ENCODE measurements around the gene ZC3H7B. TPM values are rescaled to one million over a fixed set of nuclear protein-coding genes. Genes with fewer than 3 reads are reported as not detected.
A peak's percentile ranks its signal among the peaks of the same experiment; 100 is the strongest.
"Not testable (repeated sequence)": the region's sequence is repeated elsewhere in the genome, so short reads cannot be mapped to it uniquely, and the experiment has no call there.

The ZC3H7B gene
- total RNA-seq, 2 experiments from 2014 or later, result 29.5 to 32.7 TPM

- POLR2A ChIA-PET, result interaction anchor here (1.3 kb wide), 1 partner anchor 29 kb away, joined by 4 read pairs; the partner anchor contains the start of gene RANGAP1
- peak overlapping the region; percentile 65 for H3K27ac Mint-ChIP-seq
These were observed 44.8 kb upstream of the ZC3H7B start for GRCh38 chr22:41256254-41257253.

GRCh38 chr22:41257696-41258095, 43.6 kb upstream of the ZC3H7B start:
- ChIA-PET CTCF (no interaction called here), POLR2A (interaction anchor here (1.3 kb wide), 1 partner anchor 28 kb away, joined by 4 read pairs; the partner anchor contains the start of gene RANGAP1)
- DNase-seq, result no peak
- no peaks in the 10 kb centered on the region for H3K27me3 Mint-ChIP-seq
- Histone ChIP-seq H3K4me1 (ENCODE audit: insufficient read depth, low read length) (no peaks in the 10 kb centered on the region), H3K27me3 (ENCODE audit: control insufficient read depth in 1 of 2, insufficient read depth in 2 of 2, low read length in 2 of 2) (no peaks in the 10 kb centered on the region), H3K9me3 (ENCODE audit: control insufficient read depth in 1 of 2, insufficient read depth in 1 of 2, low read length in 2 of 2) (no peaks in the 10 kb centered on the region), H3K36me3 (ENCODE audit: insufficient read depth, low read length) (peaks cover 91% of the 10 kb centered on the region), H3K27ac (ENCODE audit: low read depth in 1 of 2, low read length in 2 of 2) (no peak overlapping the region), H3K4me3 (ENCODE audit: low read length) (no peak overlapping the region)
- H3K4me3 Mint-ChIP-seq, result peak overlapping the region; percentile 7
- intact Hi-C loops (cut with DNase I, micrococcal nuclease), result no loop called here
- peaks cover 95% of the 10 kb centered on the region for H3K36me3 Mint-ChIP-seq (ENCODE audit: low read depth)
- H3K27ac Mint-ChIP-seq, result peak overlapping the region; percentile 65
- ATAC-seq (ENCODE audit: poor library complexity), result no peak
- no peak for TF ChIP-seq CTCF (IDR thresholded peaks at IDR 0.05)
- H3K9me3 Mint-ChIP-seq, result no peaks in the 10 kb centered on the region
- no peaks in the 10 kb centered on the region for H3K4me1 Mint-ChIP-seq (ENCODE audit: low read depth)

More at GRCh38 chr22:41256254-41257253, 44.8 kb upstream of the ZC3H7B start:
- intact Hi-C loops (cut with DNase I, micrococcal nuclease), result no loop called here
- Histone ChIP-seq H3K36me3 (ENCODE audit: insufficient read depth, low read length) (peaks cover 88% of the 10 kb centered on the region), H3K4me3 (ENCODE audit: low read length) (no peak overlapping the region), H3K27ac (ENCODE audit: low read depth in 1 of 2, low read length in 2 of 2) (no peak overlapping the region), H3K9me3 (ENCODE audit: control insufficient read depth in 1 of 2, insufficient read depth in 1 of 2, low read length in 2 of 2) (no peaks in the 10 kb centered on the region), H3K4me1 (ENCODE audit: insufficient read depth, low read length) (no peaks in the 10 kb centered on the region), H3K27me3 (ENCODE audit: control insufficient read depth in 1 of 2, insufficient read depth in 2 of 2, low read length in 2 of 2) (no peaks in the 10 kb centered on the region)
- H3K9me3 Mint-ChIP-seq, result no peaks in the 10 kb centered on the region
- no peaks in the 10 kb centered on the region for H3K4me1 Mint-ChIP-seq (ENCODE audit: low read depth)
- H3K4me3 Mint-ChIP-seq, result no peak overlapping the region
- DNase-seq, result no peak
- no peak for TF ChIP-seq CTCF (IDR thresholded peaks at IDR 0.05)
- CTCF ChIA-PET, result interaction anchor here (0.7 to 1.2 kb wide), 2 partner anchors 19 to 45 kb away, joined by 3 to 4 read pairs; partner anchors contain the start of gene ZC3H7B
- no peak for ATAC-seq (ENCODE audit: poor library complexity)
- peaks cover 95% of the 10 kb centered on the region for H3K36me3 Mint-ChIP-seq (ENCODE audit: low read depth)
- no peaks in the 10 kb centered on the region for H3K27me3 Mint-ChIP-seq

GRCh38 chr22:41259756-41260155, 41.6 kb upstream of the ZC3H7B start:
- POLR2A ChIA-PET, result interaction anchor here (0.7 to 1.3 kb wide), 2 partner anchors 27 to 42 kb away, joined by 3 to 4 read pairs; partner anchors contain the start of genes RANGAP1 and ZC3H7B
- CTCF ChIA-PET, result interaction anchor here (0.7 to 1.3 kb wide), 2 partner anchors 42 to 63 kb away, joined by 3 to 5 read pairs; partner anchors contain the start of gene ZC3H7B
- H3K4me3 Mint-ChIP-seq; H3K4me3 ChIP-seq (ENCODE audit: low read length); H3K27ac ChIP-seq (ENCODE audit: low read depth in 1 of 2, low read length in 2 of 2); H3K4me1 ChIP-seq (ENCODE audit: insufficient read depth, low read length); ATAC-seq (ENCODE audit: poor library complexity); H3K27me3 Mint-ChIP-seq; intact Hi-C loops (cut with DNase I, micrococcal nuclease); H3K27me3 ChIP-seq (ENCODE audit: control insufficient read depth in 1 of 2, insufficient read depth in 2 of 2, low read length in 2 of 2); DNase-seq; H3K9me3 ChIP-seq (ENCODE audit: control insufficient read depth in 1 of 2, insufficient read depth in 1 of 2, low read length in 2 of 2); H3K9me3 Mint-ChIP-seq; H3K4me1 Mint-ChIP-seq (ENCODE audit: low read depth); H3K27ac Mint-ChIP-seq: not testable (repeated sequence)
- peaks cover 93% of the 10 kb centered on the region for H3K36me3 ChIP-seq (ENCODE audit: insufficient read depth, low read length)
- H3K36me3 Mint-ChIP-seq (ENCODE audit: low read depth), result peaks cover 94% of the 10 kb centered on the region

All from CD4-positive, alpha-beta T cell (primary cell).